A673 (cell line): ENCODE data around the gene TTLL3. TPM values are rescaled to one million over a fixed set of nuclear protein-coding genes. Genes with fewer than 3 reads are reported as not detected.

ENCODE experiments used
- BruUV-seq: library from RNA; stranded (reverse); fragments of 400-500 nt; replicated peaks from 2 replicates; lab custom pipeline; 2021; lab: Mats Ljungman, UMichigan
- CTCF ChIA-PET: fragments of 300-600 bp; sonication (Branson Sonifier 250); formaldehyde crosslinking; loops from one replicate; lab custom pipeline; 2022; ENCODE audit warnings: antibody characterized with exemption; lab: Charles Lee
- POLR2A ChIA-PET: fragments of 300-600 bp; sonication (Branson Sonifier 250); formaldehyde crosslinking; loops from one replicate; lab custom pipeline; 2022; ENCODE audit warnings: antibody characterized with exemption; ENCODE audit not compliant: low non-redundant PET; lab: Charles Lee
- DNase-seq: peaks from one replicate; pipeline ENCODE4 v3.0.0-alpha.2; 2015; ENCODE audit warnings: low spot score
- H3K27ac ChIP-seq: fragments of 200-600 bp; sonication (generic); 2 replicates; pipeline ENCODE4 v1.5.1; 2016; ENCODE audit warnings: mixed run types, low read depth, mild to moderate bottlenecking, mixed read lengths, antibody characterized with exemption, low read length; ENCODE audit not compliant: poor library complexity, severe bottlenecking
- H3K27me3 ChIP-seq: fragments of 200-600 bp; sonication (generic); replicated peaks from 2 replicates; pipeline ENCODE4 v1.6.1; 2017; ENCODE audit warnings: mixed run types, low read depth, mild to moderate bottlenecking, mixed read lengths, antibody characterized with exemption, low read length; ENCODE audit not compliant: insufficient read depth, poor library complexity
- H3K36me3 ChIP-seq: fragments of 200-600 bp; sonication (generic); 2 replicates; pipeline ENCODE4 v1.6.1; 2016; ENCODE audit warnings: mixed run types, mild to moderate bottlenecking, mixed read lengths, antibody characterized with exemption, low read length; ENCODE audit not compliant: insufficient read depth, poor library complexity, severe bottlenecking
- H3K4me1 ChIP-seq: fragments of 200-600 bp; sonication (generic); 2 replicates; pipeline ENCODE4 v1.6.1; 2017; ENCODE audit warnings: mixed run types, mild to moderate bottlenecking, mixed read lengths, antibody characterized with exemption, low read length; ENCODE audit not compliant: insufficient read depth, poor library complexity, severe bottlenecking
- H3K4me3 ChIP-seq: fragments of 200-600 bp; sonication (generic); 2 replicates; pipeline ENCODE4 v1.5.1; 2016; ENCODE audit warnings: low read depth, mixed run types, mild to moderate bottlenecking, mixed read lengths, low read length; ENCODE audit not compliant: poor library complexity, severe bottlenecking
- H3K9me3 ChIP-seq: fragments of 200-600 bp; sonication (generic); 2 replicates; pipeline ENCODE4 v1.6.1; 2016; ENCODE audit warnings: mixed run types, low read depth, mild to moderate bottlenecking, mixed read lengths, antibody characterized with exemption, low read length; ENCODE audit not compliant: poor library complexity, severe bottlenecking
- EZH2 ChIP-seq: fragments of 200-600 bp; sonication (generic); IDR thresholded peaks from 2 replicates; pipeline ENCODE4 v1.6.1; 2017; ENCODE audit warnings: borderline replicate concordance, low read depth, mild to moderate bottlenecking, mixed read lengths, antibody characterized with exemption, low read length; ENCODE audit not compliant: poor library complexity, severe bottlenecking
- intact Hi-C: fragments of 100-400 bp; cut with micrococcal nuclease; formaldehyde crosslinking; loops from one replicate; pipeline ENCODE4 v1.10.0; 2022; ENCODE audit not compliant: unreplicated experiment
- total RNA-seq: library from RNA; stranded (reverse); gene quantifications from 2 replicates; pipeline ENCODE4 v1.2.3, GENCODE V29; 2021
- TF ChIP-seq, protein P1 (sequence below): fragments of 300-800, 200-600 bp; sonication (generic); conservative IDR thresholded peaks from 2 replicates; pipeline ENCODE4 v1.5.1; 2017; ENCODE audit warnings: low read depth, mild to moderate bottlenecking, antibody characterized with exemption, low read length, moderate library complexity, mixed read lengths

The TTLL3 gene
- total RNA-seq, 1 experiment from 2014 or later, result 6.7 TPM

DNA sequence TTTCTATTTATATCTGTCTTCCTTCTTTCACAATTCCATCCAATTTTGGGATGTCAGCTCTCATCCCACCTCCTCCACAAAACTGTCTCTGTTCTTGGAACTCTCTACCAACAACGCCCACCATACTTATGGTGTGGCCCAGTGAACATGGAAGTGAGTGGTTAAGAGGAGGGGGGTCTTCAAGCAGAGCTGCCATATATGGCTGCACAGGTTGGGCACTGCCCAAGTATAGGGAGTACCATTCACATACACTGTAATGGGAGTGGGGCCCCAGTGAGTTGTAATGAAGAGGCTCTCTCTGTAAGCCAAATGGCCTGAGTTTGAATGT lies 32.4 kb upstream of the TTLL3 start:
- no peaks in the 10 kb centered on the region for H3K9me3 ChIP-seq
- DNase-seq, result no peak
- BruUV-seq, result no TSS peak
- no peaks in the 10 kb centered on the region for H3K4me1 ChIP-seq
- H3K36me3 ChIP-seq, result peaks cover 4% of the 10 kb centered on the region
- H3K27me3 ChIP-seq, result no peaks in the 10 kb centered on the region
- no peak overlapping the region for H3K27ac ChIP-seq
- POLR2A ChIA-PET, result no interaction called here
- TF ChIP-seq EZH2, result no peak
- TF ChIP-seq, protein P1, sequence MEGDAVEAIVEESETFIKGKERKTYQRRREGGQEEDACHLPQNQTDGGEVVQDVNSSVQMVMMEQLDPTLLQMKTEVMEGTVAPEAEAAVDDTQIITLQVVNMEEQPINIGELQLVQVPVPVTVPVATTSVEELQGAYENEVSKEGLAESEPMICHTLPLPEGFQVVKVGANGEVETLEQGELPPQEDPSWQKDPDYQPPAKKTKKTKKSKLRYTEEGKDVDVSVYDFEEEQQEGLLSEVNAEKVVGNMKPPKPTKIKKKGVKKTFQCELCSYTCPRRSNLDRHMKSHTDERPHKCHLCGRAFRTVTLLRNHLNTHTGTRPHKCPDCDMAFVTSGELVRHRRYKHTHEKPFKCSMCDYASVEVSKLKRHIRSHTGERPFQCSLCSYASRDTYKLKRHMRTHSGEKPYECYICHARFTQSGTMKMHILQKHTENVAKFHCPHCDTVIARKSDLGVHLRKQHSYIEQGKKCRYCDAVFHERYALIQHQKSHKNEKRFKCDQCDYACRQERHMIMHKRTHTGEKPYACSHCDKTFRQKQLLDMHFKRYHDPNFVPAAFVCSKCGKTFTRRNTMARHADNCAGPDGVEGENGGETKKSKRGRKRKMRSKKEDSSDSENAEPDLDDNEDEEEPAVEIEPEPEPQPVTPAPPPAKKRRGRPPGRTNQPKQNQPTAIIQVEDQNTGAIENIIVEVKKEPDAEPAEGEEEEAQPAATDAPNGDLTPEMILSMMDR, result no peak
- CTCF ChIA-PET, result no interaction called here
- no peak overlapping the region for H3K4me3 ChIP-seq
- intact Hi-C loops, result no loop called here

DNA sequence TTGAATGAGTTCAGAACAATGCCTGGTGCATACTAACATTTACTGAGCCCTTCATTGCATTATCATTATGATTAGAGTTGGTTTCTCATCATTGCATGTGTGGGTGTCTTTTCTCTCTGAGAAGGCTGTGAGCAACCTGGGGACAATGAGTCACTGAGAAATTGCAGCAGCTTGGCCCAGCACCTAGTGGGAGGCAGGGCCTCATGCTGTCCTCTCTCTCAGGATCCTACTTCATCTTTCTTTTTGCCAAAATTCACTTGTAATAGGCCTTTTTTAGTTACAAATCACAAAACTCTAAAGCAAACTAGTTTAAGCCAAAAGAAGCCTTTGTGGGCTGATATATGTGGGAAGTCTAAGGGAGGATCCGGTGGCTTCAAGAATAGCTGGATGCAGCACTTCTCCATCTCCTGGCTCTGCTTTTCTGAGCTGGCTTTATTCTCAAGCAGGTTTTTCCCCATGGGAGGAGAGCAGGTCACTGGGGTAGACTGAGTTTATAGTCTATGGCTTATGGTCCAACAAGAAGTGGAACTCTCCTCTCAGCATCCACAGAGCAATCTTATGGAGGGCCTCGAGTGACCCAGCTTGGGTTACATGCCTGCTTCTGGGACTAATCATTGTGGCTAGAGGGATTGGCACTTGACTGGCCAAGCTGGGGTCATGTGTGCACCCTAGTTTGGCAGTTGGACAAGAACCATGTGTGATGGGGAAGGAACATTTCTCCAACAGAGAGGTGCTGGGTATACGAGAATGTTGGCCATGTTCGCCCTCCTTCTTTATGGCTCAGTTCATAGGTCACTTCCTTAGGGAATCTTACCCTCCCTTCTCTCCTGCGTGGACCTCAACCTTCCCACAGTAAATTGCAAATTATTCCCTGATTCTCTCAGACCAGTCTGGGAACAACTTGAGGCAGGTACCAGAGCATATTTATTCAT lies 31.7 kb upstream of the TTLL3 start:
- no peak for DNase-seq
- Histone ChIP-seq H3K27me3 (no peaks in the 10 kb centered on the region), H3K4me1 (no peaks in the 10 kb centered on the region), H3K4me3 (no peak overlapping the region), H3K9me3 (no peaks in the 10 kb centered on the region), H3K27ac (no peak overlapping the region), H3K36me3 (peaks cover 4% of the 10 kb centered on the region)
- TF ChIP-seq, protein P1, result no peak
- no peak for TF ChIP-seq EZH2
- ChIA-PET CTCF (no interaction called here), POLR2A (no interaction called here)
- no TSS peak for BruUV-seq
- intact Hi-C loops, result no loop called here

DNA sequence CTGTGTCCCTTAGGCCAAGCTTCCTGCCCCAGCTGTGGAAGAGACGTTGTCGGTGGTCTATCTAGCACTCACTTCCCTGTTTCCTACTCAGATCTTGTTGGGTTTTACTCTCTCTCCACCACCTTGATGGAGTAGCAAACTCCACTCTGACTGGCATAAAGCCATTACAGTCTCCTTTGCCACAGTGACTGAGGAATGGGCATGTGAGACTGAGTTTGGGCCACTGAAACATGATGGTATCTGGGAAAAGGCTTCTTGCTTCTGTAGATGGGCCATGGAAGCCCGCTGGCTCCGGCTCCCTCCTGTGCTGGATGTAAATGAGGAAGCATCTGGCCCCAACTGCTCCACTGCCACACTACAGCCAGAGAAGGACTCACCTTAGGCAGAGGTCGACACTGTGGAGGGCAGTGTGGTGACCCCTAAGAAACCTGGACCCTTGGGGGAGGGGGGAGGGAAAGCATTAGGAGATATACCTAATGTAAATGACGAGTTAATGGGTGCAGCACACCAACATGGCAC lies 30.9 kb upstream of the TTLL3 start:
- ChIA-PET CTCF (no interaction called here), POLR2A (no interaction called here)
- no peak overlapping the region for H3K27ac ChIP-seq
- TF ChIP-seq, protein P1, result no peak
- TF ChIP-seq EZH2, result no peak
- H3K9me3 ChIP-seq, result no peaks in the 10 kb centered on the region
- intact Hi-C loops, result no loop called here
- no TSS peak for BruUV-seq
- no peaks in the 10 kb centered on the region for H3K27me3 ChIP-seq
- H3K36me3 ChIP-seq, result peaks cover 9% of the 10 kb centered on the region
- no peak for DNase-seq
- no peak overlapping the region for H3K4me3 ChIP-seq
- H3K4me1 ChIP-seq, result no peaks in the 10 kb centered on the region
